Ovary (tissue), 9 donors: ENCODE results near the gene ATP10B. TPM values are rescaled to one million over a fixed set of nuclear protein-coding genes. Genes with fewer than 3 reads are reported as not detected.

Experiments used
- DNase-seq, 5 donors: peaks; one replicate each; pipeline ENCODE4 v3.0.0-alpha.2; 2019 to 2020
- H3K27ac ChIP-seq, 2 donors: fragments of 200-600 bp; one replicate each; pipeline versions ENCODE4 v1.5.1 to v1.8.0; 2019 to 2022
- H3K27me3 ChIP-seq: fragments of 200-600 bp; one replicate; pipeline ENCODE4 v1.8.0; 2022
- H3K36me3 ChIP-seq: fragments of 200-600 bp; sonication (generic); one replicate; pipeline ENCODE4 v1.5.1; 2019
- H3K4me1 ChIP-seq: one replicate; pipeline ENCODE4 v1.8.1; 2013; ENCODE audit warnings: mild to moderate bottlenecking, moderate library complexity; ENCODE audit not compliant: insufficient read depth
- H3K4me3 ChIP-seq: fragments of 200-600 bp; sonication (generic); one replicate; pipeline ENCODE4 v1.5.1; 2017
- H3K9me3 ChIP-seq, 2 donors: fragments of 200-600 bp in 1 of 2; sonication (generic) in 1 of 2; one replicate each; pipeline versions ENCODE4 v1.5.1 to v1.8.1; 2013 to 2019; ENCODE audit warnings: mild to moderate bottlenecking in 1 of 2, moderate library complexity in 1 of 2
- CTCF ChIP-seq, 3 donors: fragments of 450-650 bp in 2 of 3; fragments of 200-600 bp in 1 of 3; IDR thresholded peaks; one replicate each; pipeline versions ENCODE4 v1.5.1 to v1.8.0; 2016 to 2022; ENCODE audit warnings: antibody characterized with exemption in 3 of 3, mild to moderate bottlenecking in 1 of 3
- EP300 ChIP-seq: sonication (generic); formaldehyde crosslinking; IDR thresholded peaks from one replicate; pipeline ENCODE4 v1.6.1; 2017; ENCODE audit warnings: antibody characterized with exemption
- POLR2A ChIP-seq: fragments of 450-650 bp; IDR thresholded peaks from one replicate; pipeline ENCODE4 v1.6.1; 2017; ENCODE audit warnings: antibody characterized with exemption, mild to moderate bottlenecking, moderate library complexity
- WGBS, 3 donors: extraction: QIAGEN DNeasy Blood & Tissue Kit in 1 of 3; methylation state at CpG; one replicate each; pipeline versions ENCODE4 v1.1.5 to v1.1.7; 2013 to 2017; 5-methylcytosine and 5-hydroxymethylcytosine counted together
- intact Hi-C, 4 donors: fragments of 100-400 bp; cut with DNase I; formaldehyde crosslinking; loops; one replicate each; pipeline versions ENCODE4 v1.11.0 to v1.15.1; 2022 to 2023
- polyA plus RNA-seq, 2 donors: library from polyadenylated mRNA; stranded (reverse); fragments of 200-250 nt in 1 of 2; fragments of 350-450 nt in 1 of 2; fragmentation: Illumina TruSeq in 1 of 2; extraction: RNeasy Lipid Tissue Mini Kit (QIAGEN cat#74804) in 1 of 2; gene quantifications; one replicate each; pipeline ENCODE4 v1.2.3, GENCODE V29; 2013 to 2014
- total RNA-seq, 7 donors: library from RNA; depleted of rRNA in 2 of 7; stranded (reverse); fragments of >200 nt in 2 of 7; fragmentation: NEBNext Ultra II Directional in 3 of 7; extraction: Animal tissue kit (Norgen Biotek cat#: 25700) in 3 of 7; gene quantifications; one replicate each; pipeline versions ENCODE4 v1.1.0 to v1.2.4, GENCODE V29; 2016 to 2023
- donor health status: DM: no; HTN: no; CAD: no; lungs with moderate emphysema.
- donor health status: DM: no; HTN: no; CAD: no.
- donor health status: Bipolar disorder and iron deficiency.
- donor health status: DM: yes; HTN: yes; CAD: no.
- donor health status: DM: no; HTN: no; CAD: no.
- donor health status: DM: yes; HTN: yes; CAD: no.

The ATP10B gene
- total and polyA plus RNA-seq, 9 donors: 0.02 to 19.1 (median 0.34) TPM; not detected in 1

GRCh38 chr5:160847526-160848085 lies 4.4 kb downstream of the ATP10B start:
- no peaks in the 10 kb centered on the region for H3K27me3 ChIP-seq
- 72 to 84% (median 77%) methylated on average over 5 of the region's 5 CpGs for WGBS, 3 donors
- H3K27ac ChIP-seq: no peak overlapping the region
- TF ChIP-seq CTCF (IDR thresholded peaks at IDR 0.05) (no peak), EP300 (no peak), POLR2A (no peak)
- no peak overlapping the region for H3K4me3 ChIP-seq
- H3K36me3 ChIP-seq: no peaks in the 10 kb centered on the region
- no peaks in the 10 kb centered on the region for H3K9me3 ChIP-seq
- no peaks in the 10 kb centered on the region for H3K4me1 ChIP-seq
- DNase-seq: no peak
- intact Hi-C loops: no loop called here

- H3K4me3 ChIP-seq: no peak overlapping the region
- H3K27ac ChIP-seq: no peak overlapping the region
- intact Hi-C loops: no loop called here
- H3K9me3 ChIP-seq: no peaks in the 10 kb centered on the region
- no peaks in the 10 kb centered on the region for H3K36me3 ChIP-seq
- WGBS, 3 donors: 67 to 70% (median 69%) methylated on average over 3 of the region's 3 CpGs
- no peaks in the 10 kb centered on the region for H3K4me1 ChIP-seq
- no peak for TF ChIP-seq EP300
- no peak for TF ChIP-seq CTCF (IDR thresholded peaks at IDR 0.05)
- TF ChIP-seq POLR2A: no peak
- H3K27me3 ChIP-seq: no peaks in the 10 kb centered on the region
- no peak for DNase-seq
These were observed 5.4 kb downstream of the ATP10B start for GRCh38 chr5:160846642-160847041.

- DNase-seq: no peak
- Histone ChIP-seq H3K36me3 (no peaks in the 10 kb centered on the region), H3K9me3 (no peaks in the 10 kb centered on the region), H3K4me3 (no peak overlapping the region), H3K27ac (no peak overlapping the region), H3K4me1 (no peaks in the 10 kb centered on the region), H3K27me3 (no peaks in the 10 kb centered on the region)
- 63 to 71% (median 67%) methylated on average over 2 of the region's 2 CpGs for WGBS, 3 donors
- no peak for TF ChIP-seq EP300
- TF ChIP-seq CTCF (IDR thresholded peaks at IDR 0.05): no peak
- TF ChIP-seq POLR2A: no peak
- intact Hi-C loops: no loop called here
These were observed 7.8 kb downstream of the ATP10B start for GRCh38 chr5:160844177-160844576.

GRCh38 chr5:160843240-160843639 lies 8.8 kb downstream of the ATP10B start:
- 35 to 41% (median 37%) methylated on average over 2 of the region's 2 CpGs for WGBS, 3 donors
- no peaks in the 10 kb centered on the region for H3K9me3 ChIP-seq

More at GRCh38 chr5:160843240-160843639, 8.8 kb downstream of the ATP10B start:
- Histone ChIP-seq H3K27me3 (no peaks in the 10 kb centered on the region), H3K27ac (no peak overlapping the region), H3K4me1 (no peaks in the 10 kb centered on the region), H3K4me3 (no peak overlapping the region), H3K36me3 (no peaks in the 10 kb centered on the region)
- TF ChIP-seq CTCF (IDR thresholded peaks at IDR 0.05) (no peak), POLR2A (no peak)
- DNase-seq: no peak
- intact Hi-C loops: no loop called here
